GM18502 (cell line): ENCODE results near the gene ORMDL2.
"Not testable (repeated sequence)": the region's sequence is repeated elsewhere in the genome, so short reads cannot be mapped to it uniquely, and the experiment has no call there.

Experiments used
- ATAC-seq: cut with Tn5 transposase; IDR thresholded peaks from one replicate; pipeline ENCODE4 v1.9.1; 2021; ENCODE audit warnings: mild to moderate bottlenecking; ENCODE audit not compliant: unreplicated experiment, poor library complexity

ORMDL2 gene

GRCh38 chr12:55827806-55828205, 10.0 kb downstream of the ORMDL2 start:
- no peak for ATAC-seq

GRCh38 chr12:55828357-55828756, 10.5 kb downstream of the ORMDL2 start:
- no peak for ATAC-seq

- peak; percentile 22 for ATAC-seq
Observed at GRCh38 chr12:55829967-55830600, 12.2 kb downstream of the ORMDL2 start.

GRCh38 chr12:55830601-55831446, 13.0 kb downstream of the ORMDL2 start:
- ATAC-seq = peak; percentile 21

GRCh38 chr12:55831447-55831815, 13.6 kb downstream of the ORMDL2 start:
- ATAC-seq = no peak

- no peak for ATAC-seq
Observed at GRCh38 chr12:55833056-55833455, 15.2 kb downstream of the ORMDL2 start.

- not testable (repeated sequence) for ATAC-seq
Observed at GRCh38 chr12:55834400-55834799, 16.6 kb downstream of the ORMDL2 start.

GRCh38 chr12:55838361-55838760, 20.5 kb downstream of the ORMDL2 start:
- no peak for ATAC-seq

- no peak for ATAC-seq
Observed at GRCh38 chr12:55839345-55840140, 21.7 kb downstream of the ORMDL2 start.

- no peak for ATAC-seq
Observed at GRCh38 chr12:55840581-55841351, 22.9 kb downstream of the ORMDL2 start.

GRCh38 chr12:55842681-55843429, 25.0 kb downstream of the ORMDL2 start, which contains the start of gene MMP19:
Gene MMP19, minus strand, starts transcription at chr12:55842936. Its CDS starts 106 bp downstream, at chr12:55842830.
- no peak for ATAC-seq

- no peak for ATAC-seq
Observed at GRCh38 chr12:55843431-55843830, 25.6 kb downstream of the ORMDL2 start.

GRCh38 chr12:55844961-55845360, 27.1 kb downstream of the ORMDL2 start:
- no peak for ATAC-seq

GRCh38 chr12:55845361-55845760, 27.5 kb downstream of the ORMDL2 start:
- ATAC-seq = no peak

- no peak for ATAC-seq
Observed at GRCh38 chr12:55845785-55846496, 28.1 kb downstream of the ORMDL2 start.

GRCh38 chr12:55847033-55847432, 29.2 kb downstream of the ORMDL2 start:
- no peak for ATAC-seq

GRCh38 chr12:55847603-55848291, 29.9 kb downstream of the ORMDL2 start:
- no peak for ATAC-seq

- no peak for ATAC-seq
Observed at GRCh38 chr12:55849616-55850343, 31.9 kb downstream of the ORMDL2 start.
